GM18520 (cell line): ENCODE results near the gene PHACTR1.

Experiments used
- ATAC-seq: cut with Tn5 transposase; IDR thresholded peaks from one replicate; pipeline ENCODE4 v1.9.1; 2021; ENCODE audit not compliant: unreplicated experiment

Gene PHACTR1

GRCh38 chr6:12892151-12892550 is 175.6 kb downstream of the PHACTR1 start:
- ATAC-seq = no peak

- ATAC-seq = no peak
These were observed 176.5 kb downstream of the PHACTR1 start for GRCh38 chr6:12893036-12893435.

- ATAC-seq = no peak
These were observed 179.2 kb downstream of the PHACTR1 start for GRCh38 chr6:12895721-12896120.

- ATAC-seq = no peak
These were observed 179.7 kb downstream of the PHACTR1 start for GRCh38 chr6:12896208-12896733.

GRCh38 chr6:12898603-12899002 is 182.0 kb downstream of the PHACTR1 start:
- no peak for ATAC-seq

- no peak for ATAC-seq
These were observed 182.7 kb downstream of the PHACTR1 start for GRCh38 chr6:12899046-12899833.

- no peak for ATAC-seq
These were observed 186.7 kb downstream of the PHACTR1 start for GRCh38 chr6:12903246-12903645.

GRCh38 chr6:12909833-12910232 is 193.3 kb downstream of the PHACTR1 start:
- ATAC-seq = no peak

- no peak for ATAC-seq
These were observed 194.9 kb downstream of the PHACTR1 start for GRCh38 chr6:12911427-12911826.

GRCh38 chr6:12913201-12913600 is 196.6 kb downstream of the PHACTR1 start:
- no peak for ATAC-seq

GRCh38 chr6:12916006-12916405 is 199.4 kb downstream of the PHACTR1 start:
- no peak for ATAC-seq

- ATAC-seq = no peak
These were observed 200.0 kb downstream of the PHACTR1 start for GRCh38 chr6:12916420-12917136.

GRCh38 chr6:12921467-12921866 is 204.9 kb downstream of the PHACTR1 start:
- no peak for ATAC-seq

- no peak for ATAC-seq
These were observed 207.2 kb downstream of the PHACTR1 start for GRCh38 chr6:12923644-12924235.

GRCh38 chr6:12924911-12925310 is 208.3 kb downstream of the PHACTR1 start:
- ATAC-seq = no peak

- ATAC-seq = no peak
These were observed 211.2 kb downstream of the PHACTR1 start for GRCh38 chr6:12927746-12928145.

- ATAC-seq = no peak
These were observed 213.1 kb downstream of the PHACTR1 start for GRCh38 chr6:12929678-12930077.

GRCh38 chr6:12931639-12932038 is 215.1 kb downstream of the PHACTR1 start:
- ATAC-seq = no peak

- no peak for ATAC-seq
These were observed 219.1 kb downstream of the PHACTR1 start for GRCh38 chr6:12935637-12936036.

GRCh38 chr6:12937971-12938370 is 221.4 kb downstream of the PHACTR1 start:
- no peak for ATAC-seq

GRCh38 chr6:12939314-12939713 is 222.7 kb downstream of the PHACTR1 start:
- ATAC-seq = no peak

- no peak for ATAC-seq
These were observed 224.9 kb downstream of the PHACTR1 start for GRCh38 chr6:12941422-12941821.
